Omental fat pad (tissue), 4 donors: Measurements from ENCODE around the gene SSBP3. TPM values are rescaled to one million over a fixed set of nuclear protein-coding genes. Genes with fewer than 3 reads are reported as not detected.

Experiments
- ATAC-seq: fragments of 150-250 bp; one replicate; pipeline ENCODE4 v1.9.1; 2016; ENCODE audit warnings: mild to moderate bottlenecking, moderate library complexity; ENCODE audit not compliant: low FRiP score
- DNase-seq: peaks from one replicate; pipeline ENCODE4 v3.0.0-alpha.2; 2019; ENCODE audit warnings: low spot score
- CTCF ChIP-seq, 3 donors: fragments of 450-650 bp; IDR thresholded peaks; one replicate each; pipeline ENCODE4 v1.5.1; 2016 to 2017; ENCODE audit warnings: antibody characterized with exemption in 3 of 3, mild to moderate bottlenecking in 3 of 3, moderate library complexity in 2 of 3
- total RNA-seq, 4 donors: library from RNA; depleted of rRNA; stranded (reverse); fragments of >200 nt; gene quantifications; one replicate each; pipeline ENCODE4 v1.1.0, GENCODE V29; 2016

The SSBP3 gene
- total RNA-seq, 4 donors from 2014 or later = 21.0 to 32.6 (median 22.9) TPM

GRCh38 chr1:54294887-54295286 lies 111.3 kb downstream of the SSBP3 start:
- DNase-seq = no peak
- TF ChIP-seq CTCF (IDR thresholded peaks at IDR 0.05) = no peak
- ATAC-seq = no peak

- ATAC-seq = no peak
- DNase-seq = no peak
- no peak for TF ChIP-seq CTCF (IDR thresholded peaks at IDR 0.05)
Observed at GRCh38 chr1:54292002-54292911, 113.9 kb downstream of the SSBP3 start.

GRCh38 chr1:54291276-54292001 lies 114.8 kb downstream of the SSBP3 start:
- no peak for TF ChIP-seq CTCF (IDR thresholded peaks at IDR 0.05)
- ATAC-seq (no peak), DNase-seq (no peak)

- DNase-seq (no peak), ATAC-seq (no peak)
- TF ChIP-seq CTCF (IDR thresholded peaks at IDR 0.05) = no peak
Observed at GRCh38 chr1:54290506-54291184, 115.5 kb downstream of the SSBP3 start.

GRCh38 chr1:54289712-54290233 lies 116.4 kb downstream of the SSBP3 start:
- DNase-seq = no peak
- no peak for TF ChIP-seq CTCF (IDR thresholded peaks at IDR 0.05)
- ATAC-seq = no peak

GRCh38 chr1:54287801-54288211 lies 118.4 kb downstream of the SSBP3 start:
- ATAC-seq = peak; percentile 23
- no peak for DNase-seq
- no peak for TF ChIP-seq CTCF (IDR thresholded peaks at IDR 0.05)
